ENCODE results near the gene VGLL4.

DNA sequence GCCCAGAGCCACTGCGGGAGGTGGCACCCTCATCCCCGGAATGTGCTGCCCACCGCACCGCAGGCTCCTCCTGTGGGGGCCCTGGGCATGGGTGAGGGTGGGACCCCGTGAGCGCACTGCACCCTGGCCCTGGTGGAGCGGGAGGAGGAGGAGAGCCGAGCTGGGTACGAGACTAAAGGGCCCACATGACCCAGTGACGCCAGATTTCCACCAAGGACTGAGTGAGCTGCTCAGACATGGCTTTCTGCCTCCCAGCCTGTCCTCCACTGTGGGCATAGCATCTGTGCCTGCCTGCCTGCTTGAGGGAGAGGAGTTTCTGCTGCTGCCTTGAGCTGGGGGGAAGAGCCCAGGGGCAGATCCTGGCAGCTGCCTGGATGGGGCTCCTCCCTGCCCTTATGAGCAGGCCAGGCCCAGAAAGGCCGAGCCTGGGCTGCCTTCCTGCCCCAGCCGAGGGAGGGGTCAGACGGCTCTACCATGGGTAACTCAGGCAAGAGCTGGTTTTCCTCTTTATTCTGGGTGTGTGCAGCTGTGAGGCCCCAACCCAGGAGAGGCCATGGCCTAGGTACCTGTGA, 88.4 kb downstream of the VGLL4 start:
- TF ChIP-seq POLR2A (IDR thresholded peaks at IDR 0.05) = no peak
- TF ChIP-seq, protein P1, sequence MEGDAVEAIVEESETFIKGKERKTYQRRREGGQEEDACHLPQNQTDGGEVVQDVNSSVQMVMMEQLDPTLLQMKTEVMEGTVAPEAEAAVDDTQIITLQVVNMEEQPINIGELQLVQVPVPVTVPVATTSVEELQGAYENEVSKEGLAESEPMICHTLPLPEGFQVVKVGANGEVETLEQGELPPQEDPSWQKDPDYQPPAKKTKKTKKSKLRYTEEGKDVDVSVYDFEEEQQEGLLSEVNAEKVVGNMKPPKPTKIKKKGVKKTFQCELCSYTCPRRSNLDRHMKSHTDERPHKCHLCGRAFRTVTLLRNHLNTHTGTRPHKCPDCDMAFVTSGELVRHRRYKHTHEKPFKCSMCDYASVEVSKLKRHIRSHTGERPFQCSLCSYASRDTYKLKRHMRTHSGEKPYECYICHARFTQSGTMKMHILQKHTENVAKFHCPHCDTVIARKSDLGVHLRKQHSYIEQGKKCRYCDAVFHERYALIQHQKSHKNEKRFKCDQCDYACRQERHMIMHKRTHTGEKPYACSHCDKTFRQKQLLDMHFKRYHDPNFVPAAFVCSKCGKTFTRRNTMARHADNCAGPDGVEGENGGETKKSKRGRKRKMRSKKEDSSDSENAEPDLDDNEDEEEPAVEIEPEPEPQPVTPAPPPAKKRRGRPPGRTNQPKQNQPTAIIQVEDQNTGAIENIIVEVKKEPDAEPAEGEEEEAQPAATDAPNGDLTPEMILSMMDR (IDR thresholded peaks at IDR 0.05) = no peak
